HG02943 (cell line): ENCODE measurements around the gene AATK.
"Not testable (repeated sequence)": the region's sequence is repeated elsewhere in the genome, so short reads cannot be mapped to it uniquely, and the experiment has no call there.

Source experiments
- ATAC-seq: cut with Tn5 transposase; IDR thresholded peaks from one replicate; pipeline ENCODE4 v1.9.1; 2021; ENCODE audit warnings: mild to moderate bottlenecking, low read depth, moderate library complexity; ENCODE audit not compliant: unreplicated experiment

Gene AATK

GRCh38 chr17:81163703-81164370 lies 2.2 kb downstream of the AATK start:
- no peak for ATAC-seq

DNA sequence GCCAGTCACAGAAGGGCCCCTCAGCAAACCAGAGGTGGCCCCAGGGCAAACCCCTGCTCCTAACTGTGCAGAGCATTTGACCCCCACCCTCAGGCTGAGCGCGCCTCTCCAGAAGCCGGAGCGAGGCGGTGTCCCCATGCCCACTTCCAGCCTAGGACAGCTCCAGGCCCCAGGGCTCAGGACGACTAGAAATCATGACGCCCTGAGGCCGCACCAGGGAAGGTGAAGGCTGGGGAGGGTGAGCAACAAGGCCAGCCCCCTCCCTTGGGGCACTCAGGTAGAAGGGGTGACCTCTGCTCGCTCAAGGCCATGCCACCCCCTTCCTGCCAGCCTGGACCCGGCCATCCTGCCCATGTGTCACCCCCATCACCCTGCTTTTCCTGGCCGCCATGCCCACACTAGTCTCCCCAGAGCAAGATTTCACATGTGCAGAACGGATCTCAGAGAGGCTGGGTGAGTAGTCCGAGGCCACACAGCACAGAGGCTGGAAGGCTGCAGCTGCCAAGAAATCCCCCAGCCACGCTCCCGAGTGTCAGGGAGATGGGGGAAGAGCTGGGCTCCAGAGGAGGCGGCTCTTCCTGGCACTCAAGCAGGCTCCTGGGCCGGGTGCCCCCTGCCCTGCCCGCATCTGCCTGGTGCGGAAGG lies 2.8 kb downstream of the AATK start:
- ATAC-seq = no peak

- ATAC-seq = no peak
Measured at GRCh38 chr17:81162491-81162890, 3.5 kb downstream of the AATK start.

DNA sequence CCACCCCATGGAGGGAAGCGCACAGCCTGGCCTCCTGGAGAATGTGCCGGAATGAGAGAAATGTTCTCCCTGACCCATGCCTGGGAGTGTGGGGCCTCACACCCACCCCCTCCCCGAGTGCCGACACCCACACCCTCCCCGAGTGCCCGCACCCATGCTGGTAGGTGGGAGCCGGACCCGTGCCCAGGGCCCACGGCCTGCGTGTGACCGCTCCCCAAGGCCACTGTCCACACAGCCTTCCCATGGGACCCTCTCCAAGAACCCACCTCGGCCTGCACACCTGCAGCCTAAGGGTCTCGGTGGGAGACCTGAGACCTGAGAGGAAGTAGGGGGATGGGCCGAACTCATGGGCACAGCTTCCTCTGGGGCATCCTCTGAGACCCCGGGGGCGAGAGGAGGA lies 4.0 kb downstream of the AATK start:
- ATAC-seq = no peak

DNA sequence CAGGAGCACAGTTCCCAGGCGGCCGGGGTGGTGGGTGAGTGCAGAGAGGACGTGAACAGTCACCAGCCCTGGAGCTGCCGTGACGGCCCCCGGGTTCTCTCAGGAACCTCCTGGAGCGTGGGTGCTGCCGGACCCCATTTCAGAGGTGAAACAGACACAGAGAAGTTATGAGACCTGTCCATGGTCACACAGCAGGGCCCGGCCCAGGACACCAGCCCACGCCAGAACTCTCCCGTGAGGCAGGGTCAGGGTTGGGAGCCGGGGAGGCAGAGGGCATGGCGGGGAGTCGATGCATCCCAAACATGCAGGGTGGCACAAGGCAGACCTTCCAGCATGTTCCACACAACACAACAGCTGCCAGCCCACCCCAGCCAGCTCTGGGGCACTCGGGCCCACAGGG lies 4.5 kb downstream of the AATK start:
- ATAC-seq = no peak

GRCh38 chr17:81160747-81161453 lies 5.1 kb downstream of the AATK start:
- ATAC-seq = no peak

DNA sequence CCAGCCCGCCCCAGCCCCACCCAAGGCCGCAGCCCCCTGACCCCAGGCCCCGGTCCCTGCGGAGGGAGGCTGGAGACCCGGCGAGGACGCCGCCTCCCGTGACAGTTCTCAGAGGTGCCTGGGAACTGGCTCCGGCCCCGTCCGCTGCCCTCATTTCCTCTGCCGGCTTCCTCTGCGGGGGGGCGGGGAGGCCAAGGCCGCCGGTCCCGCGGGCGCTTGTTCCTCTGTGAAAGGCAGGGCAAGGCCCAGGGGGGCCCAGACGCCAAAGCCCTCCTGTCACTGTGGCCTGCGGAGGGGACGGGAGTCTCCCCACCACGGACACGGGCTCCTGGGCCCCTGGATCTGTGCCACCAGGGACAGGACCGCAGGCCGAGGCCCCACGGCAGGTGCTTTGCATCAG lies 5.7 kb downstream of the AATK start:
- no peak for ATAC-seq

DNA sequence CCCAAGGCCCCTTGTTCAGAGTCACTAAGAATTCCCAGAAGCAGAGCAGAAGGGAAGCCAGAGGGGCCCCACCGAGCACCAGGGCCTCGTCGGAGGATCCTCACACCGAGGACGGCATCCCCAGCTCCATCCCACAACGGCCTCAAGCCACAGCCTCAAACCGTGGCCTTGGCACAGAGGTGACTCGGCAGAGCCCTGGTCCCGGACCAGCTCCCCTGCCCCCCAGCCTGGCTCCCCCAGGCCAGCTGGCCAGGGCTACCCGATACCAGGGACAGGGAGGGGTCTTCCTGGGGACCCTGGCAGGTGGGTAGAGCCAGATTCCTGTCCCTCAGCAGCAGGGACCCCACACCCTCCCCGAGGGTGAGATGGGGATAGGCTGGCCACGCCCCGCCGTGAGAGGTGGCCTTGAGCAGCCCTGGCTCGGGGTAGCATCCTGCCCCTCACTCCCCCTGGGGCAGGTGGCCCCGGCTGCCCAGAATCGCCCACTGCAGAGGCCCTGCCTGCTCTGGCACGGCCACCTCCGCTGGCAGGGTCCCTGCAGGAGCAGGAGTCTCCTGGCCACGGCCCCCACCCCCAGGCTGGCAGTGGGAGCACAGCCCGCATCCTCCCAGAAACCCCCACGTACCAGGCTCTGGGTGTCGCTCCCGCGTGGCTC lies 6.3 kb downstream of the AATK start:
- ATAC-seq = no peak

- ATAC-seq = no peak
Measured at GRCh38 chr17:81158688-81159590, 7.1 kb downstream of the AATK start.

- no peak for ATAC-seq
Measured at GRCh38 chr17:81157848-81158687, 8.0 kb downstream of the AATK start.

GRCh38 chr17:81156866-81157805 lies 8.9 kb downstream of the AATK start:
- ATAC-seq = no peak

GRCh38 chr17:81154961-81155360 lies 11.1 kb downstream of the AATK start:
- ATAC-seq = no peak

DNA sequence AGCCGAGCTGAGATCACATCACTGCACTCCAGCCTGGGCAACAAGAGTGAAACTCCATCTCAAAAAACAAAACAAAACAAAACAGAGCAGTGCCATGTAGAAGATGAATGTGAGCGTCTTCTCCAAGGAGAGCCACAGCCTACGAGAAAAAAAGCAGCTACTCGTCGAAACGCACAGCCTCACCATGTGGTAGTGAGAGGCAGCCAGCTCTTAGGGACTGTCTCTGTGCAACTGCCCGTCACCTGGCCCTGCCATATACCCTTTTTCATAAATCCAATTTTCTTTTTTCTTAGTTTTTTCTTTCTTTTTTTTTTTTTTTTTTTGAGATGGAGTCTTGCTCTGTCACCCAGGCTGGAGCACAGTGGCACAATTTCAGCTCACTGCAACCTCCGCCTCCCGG lies 12.0 kb downstream of the AATK start:
- not testable (repeated sequence) for ATAC-seq

GRCh38 chr17:81153340-81153803 lies 12.6 kb downstream of the AATK start:
- ATAC-seq = no peak

DNA sequence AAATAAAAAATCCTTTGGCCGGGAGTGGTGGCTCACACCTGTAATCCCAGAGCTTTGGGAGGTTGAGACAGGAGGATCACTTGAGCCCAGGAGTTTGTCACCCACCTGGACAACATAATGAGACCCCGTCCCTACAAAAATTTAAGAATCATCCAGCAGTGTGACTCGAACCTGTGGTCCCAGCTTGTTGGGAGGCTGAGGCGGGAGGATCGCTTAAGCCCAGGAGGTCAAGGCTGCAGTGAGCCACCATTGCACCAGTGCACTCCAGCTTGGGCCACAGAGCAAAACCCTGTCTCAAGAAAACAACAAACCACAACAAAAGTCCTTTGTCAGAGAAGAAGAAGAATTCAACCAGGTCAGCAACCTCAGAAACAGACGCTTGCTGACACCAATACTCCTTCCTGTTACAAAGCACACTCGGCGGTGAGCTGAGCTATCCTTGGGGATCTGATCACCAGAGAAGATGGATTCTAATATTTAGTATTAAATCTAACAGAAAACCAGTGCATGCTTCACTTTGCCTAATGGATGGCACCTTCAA lies 13.7 kb downstream of the AATK start:
- ATAC-seq = no peak

DNA sequence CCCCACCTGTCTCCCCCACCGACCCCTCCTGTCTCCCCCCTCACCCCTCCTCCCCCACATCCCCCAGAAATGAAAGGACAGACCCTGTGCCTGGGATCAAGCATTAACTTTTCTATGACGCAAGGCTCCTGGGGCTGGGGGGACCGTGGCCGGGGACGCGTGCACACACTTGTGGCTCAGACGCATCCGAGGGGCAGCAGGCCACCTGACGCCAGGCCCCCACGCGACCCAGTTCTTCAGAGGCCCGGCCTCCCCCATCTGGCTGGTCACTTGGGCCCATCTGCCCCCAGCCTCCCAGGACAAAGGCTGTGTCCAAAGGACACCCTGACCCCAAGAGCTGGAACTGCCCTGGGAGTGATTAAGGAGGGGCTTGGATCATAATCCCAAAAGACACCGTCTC lies 14.7 kb downstream of the AATK start:
- ATAC-seq = no peak

GRCh38 chr17:81150377-81151077 lies 15.5 kb downstream of the AATK start:
- ATAC-seq = no peak
